ES-I3 (cell line): ENCODE data around the gene RAPGEF4.

ENCODE experiments used
- H3K36me3 ChIP-seq: 2 replicates; pipeline ENCODE4 v1.6.1; 2013; ENCODE audit warnings: mild to moderate bottlenecking, low read length, control low read depth, moderate library complexity; ENCODE audit not compliant: insufficient read depth
- H3K4me1 ChIP-seq: 2 replicates; pipeline ENCODE4 v1.6.1; 2013; ENCODE audit warnings: mild to moderate bottlenecking, control low read depth, low read length; ENCODE audit not compliant: insufficient read depth
- H3K9ac ChIP-seq: 2 replicates; pipeline ENCODE4 v1.6.1; 2013; ENCODE audit warnings: low read depth, mild to moderate bottlenecking, low read length, moderate library complexity
- H3K9me3 ChIP-seq: 2 replicates; pipeline ENCODE4 v1.6.1; 2013; ENCODE audit warnings: mild to moderate bottlenecking, low read length, moderate library complexity; ENCODE audit not compliant: control insufficient read depth, insufficient read depth

Gene RAPGEF4

GRCh38 chr2:172998547-172999272 is 263.1 kb downstream of the RAPGEF4 start:
- Histone ChIP-seq H3K9me3 (no peaks in the 10 kb centered on the region), H3K36me3 (no peaks in the 10 kb centered on the region), H3K9ac (no peak overlapping the region), H3K4me1 (no peaks in the 10 kb centered on the region; the same call in 1 of the 2 replicates)

- Histone ChIP-seq H3K36me3 (no peaks in the 10 kb centered on the region), H3K9me3 (no peaks in the 10 kb centered on the region), H3K9ac (no peak overlapping the region), H3K4me1 (no peaks in the 10 kb centered on the region; the same call in 1 of the 2 replicates)
Observed at GRCh38 chr2:172999641-173000386, 264.2 kb downstream of the RAPGEF4 start.

- H3K9me3 ChIP-seq = no peaks in the 10 kb centered on the region
Observed at GRCh38 chr2:173001664-173002604, 266.3 kb downstream of the RAPGEF4 start.

GRCh38 chr2:173002751-173003541 is 267.3 kb downstream of the RAPGEF4 start:
- Histone ChIP-seq H3K36me3 (no peaks in the 10 kb centered on the region), H3K9me3 (no peaks in the 10 kb centered on the region), H3K4me1 (no peaks in the 10 kb centered on the region; the same call in 1 of the 2 replicates), H3K9ac (peak overlapping the region; percentile 7; the same call in 1 of the 2 replicates)

More at GRCh38 chr2:173001664-173002604, 266.3 kb downstream of the RAPGEF4 start:
- Histone ChIP-seq H3K4me1 (no peaks in the 10 kb centered on the region; the same call in 1 of the 2 replicates), H3K9ac (no peak overlapping the region), H3K36me3 (no peaks in the 10 kb centered on the region)

- Histone ChIP-seq H3K4me1 (no peaks in the 10 kb centered on the region), H3K9me3 (no peaks in the 10 kb centered on the region), H3K9ac (no peak overlapping the region), H3K36me3 (no peaks in the 10 kb centered on the region)
Observed at GRCh38 chr2:173008786-173009185, 273.1 kb downstream of the RAPGEF4 start.

- Histone ChIP-seq H3K9me3 (no peaks in the 10 kb centered on the region), H3K36me3 (no peaks in the 10 kb centered on the region), H3K9ac (no peak overlapping the region), H3K4me1 (no peaks in the 10 kb centered on the region)
Observed at GRCh38 chr2:173010233-173010632, 274.6 kb downstream of the RAPGEF4 start.

GRCh38 chr2:173016451-173016850 is 280.8 kb downstream of the RAPGEF4 start:
- no peaks in the 10 kb centered on the region for H3K4me1 ChIP-seq
- no peaks in the 10 kb centered on the region for H3K36me3 ChIP-seq
- no peak overlapping the region for H3K9ac ChIP-seq
- H3K9me3 ChIP-seq = no peaks in the 10 kb centered on the region

- Histone ChIP-seq H3K9ac (no peak overlapping the region), H3K9me3 (no peaks in the 10 kb centered on the region), H3K4me1 (no peaks in the 10 kb centered on the region), H3K36me3 (no peaks in the 10 kb centered on the region)
Observed at GRCh38 chr2:173017646-173018420, 282.2 kb downstream of the RAPGEF4 start.

GRCh38 chr2:173019755-173020154 is 284.1 kb downstream of the RAPGEF4 start:
- Histone ChIP-seq H3K9ac (no peak overlapping the region), H3K36me3 (no peaks in the 10 kb centered on the region), H3K4me1 (no peaks in the 10 kb centered on the region), H3K9me3 (no peaks in the 10 kb centered on the region)

GRCh38 chr2:173021939-173022371 is 286.3 kb downstream of the RAPGEF4 start:
- H3K36me3 ChIP-seq = no peaks in the 10 kb centered on the region
- H3K9me3 ChIP-seq = no peaks in the 10 kb centered on the region
- H3K9ac ChIP-seq = no peak overlapping the region
- H3K4me1 ChIP-seq = no peaks in the 10 kb centered on the region

GRCh38 chr2:173023718-173024117 is 288.1 kb downstream of the RAPGEF4 start:
- no peaks in the 10 kb centered on the region for H3K36me3 ChIP-seq
- peaks cover 4% of the 10 kb centered on the region; the same call in 1 of the 2 replicates for H3K4me1 ChIP-seq
- H3K9me3 ChIP-seq = no peaks in the 10 kb centered on the region
- no peak overlapping the region for H3K9ac ChIP-seq

GRCh38 chr2:173026479-173026878 is 290.8 kb downstream of the RAPGEF4 start:
- H3K9me3 ChIP-seq = no peaks in the 10 kb centered on the region
- H3K36me3 ChIP-seq = no peaks in the 10 kb centered on the region
- H3K4me1 ChIP-seq = peaks cover 4% of the 10 kb centered on the region; the same call in 1 of the 2 replicates
- no peak overlapping the region for H3K9ac ChIP-seq
